ENCODE data around the gene REG4. TPM values are rescaled to one million over a fixed set of nuclear protein-coding genes. Genes with fewer than 3 reads are reported as not detected.

REG4 gene
- total and polyA plus RNA-seq, 2 of the 4 experiments (the other 2 are of a cell fraction): not detected

- Histone ChIP-seq H2AK9ac (replicated peaks; ENCODE audit: low read depth, low read length, poor library complexity) (no peak overlapping the region), H2AK5ac (ENCODE audit: low read depth, low read length) (peak overlapping the region; percentile 80), H3K4me2 (ENCODE audit: low read depth, low read length) (no peak overlapping the region), H3K27me3 (ENCODE audit: control insufficient read depth, insufficient read depth, low read length) (no peaks in the 10 kb centered on the region; the same call in 1 of the 2 replicates), H3K4me1 (ENCODE audit: control insufficient read depth, insufficient read depth, low read length) (peaks cover 8% of the 10 kb centered on the region; the same call in 1 of the 2 replicates), H3K27ac (ENCODE audit: insufficient read depth, low read length) (no peak overlapping the region), H3K4me3 (ENCODE audit: insufficient read depth, low read depth, low read length) (no peak overlapping the region), H3K4ac (ENCODE audit: low read depth, low read length) (peak overlapping the region; percentile 47), H3K36me3 (ENCODE audit: control insufficient read depth, insufficient read depth, low read length) (no peaks in the 10 kb centered on the region), H2BK120ac (ENCODE audit: low read depth, low read length) (peak overlapping the region; percentile 53), H4K91ac (ENCODE audit: insufficient read depth, low read depth, low read length) (peak overlapping the region; percentile 38; the same call in 1 of the 2 replicates), H3K56ac (ENCODE audit: extremely low read depth, insufficient read depth, low read length) (no peak overlapping the region), H3K9me1 (ENCODE audit: insufficient read depth, low read length) (no peaks in the 10 kb centered on the region; the same call in 1 of the 2 replicates), H2BK5ac (ENCODE audit: low read depth, low read length, poor library complexity, severe bottlenecking) (no peak overlapping the region), H4K8ac (ENCODE audit: low read depth in 2 of 2, low read length in 2 of 2) (no peak overlapping the region), H2AFZ (replicated peaks; ENCODE audit: low read length, poor library complexity) (no peak overlapping the region), H3K79me1 (ENCODE audit: low read depth in 1 of 2, low read length in 2 of 2) (no peaks in the 10 kb centered on the region), H3K9me3 (ENCODE audit: control insufficient read depth, insufficient read depth, low read length) (no peaks in the 10 kb centered on the region), H4K20me1 (ENCODE audit: insufficient read depth, low read length) (no peaks in the 10 kb centered on the region), H3K14ac (replicated peaks; ENCODE audit: low read depth, low read length) (no peak overlapping the region; the same call in 1 of the 2 replicates), H3K23ac (ENCODE audit: low read depth, low read length) (0 out of 2 replicates have a peak overlapping the region, but pooled peaks have one; percentile 16), H2BK15ac (ENCODE audit: low read depth, low read length) (peak overlapping the region; percentile 36; the same call in 1 of the 3 replicates), H3K18ac (ENCODE audit: low read depth, low read length) (peak overlapping the region; percentile 86), H2BK20ac (ENCODE audit: low read depth, low read length) (0 out of 2 replicates have a peak overlapping the region, but pooled peaks have one; percentile 41), H4K5ac (ENCODE audit: low read depth, low read length) (peak overlapping the region; percentile 24; the same call in 1 of the 2 replicates), H3K9ac (ENCODE audit: low read depth, low read length) (no peak overlapping the region)
- dilution Hi-C loops (cut with HindIII; ENCODE audit: low sequenced_read_pairs, unreplicated experiment): no loop called here
- no TSS peak for BruUV-seq (replicated peaks)
- DNase-seq (no peak), ATAC-seq (ENCODE audit: low read depth) (no peak)
- intact Hi-C loops (cut with micrococcal nuclease): no loop called here
- CTCF ChIA-PET: interaction anchor here (1.4 kb wide), 1 partner anchor 18 kb away, joined by 3 read pairs; no protein-coding TSS in a partner anchor
- in situ Hi-C loops (cut with MboI; ENCODE audit: low sequenced_read_pairs): no loop called here
- WGBS, 2 experiments (ENCODE audit: extremely low coverage in 2 of 2, insufficient read length in 1 of 2): 71% methylated on average over 1 of the region's 1 CpG; no CpG with 5 or more reads in 1 of the 2 experiments
- POLR2A ChIA-PET (ENCODE audit: unreplicated experiment): no interaction called here
- TF ChIP-seq FOS (IDR thresholded peaks at IDR 0.05; ENCODE audit: low read depth, low read length): no peak
- TF ChIP-seq RFX5 (IDR thresholded peaks at IDR 0.05; ENCODE audit: low read depth, low read length): no peak
- TF ChIP-seq CTCF (conservative IDR thresholded peaks at IDR 0.05; ENCODE audit: low read depth, low read length): no peak
- TF ChIP-seq NFE2L2 (IDR thresholded peaks at IDR 0.05; ENCODE audit: low read depth, low read length): no peak
- TF ChIP-seq CEBPB (IDR thresholded peaks at IDR 0.05; ENCODE audit: low read depth, low read length): no peak
- TF ChIP-seq RAD21 (IDR thresholded peaks at IDR 0.05; ENCODE audit: low read length): no peak
- TF ChIP-seq RCOR1 (IDR thresholded peaks at IDR 0.05; ENCODE audit: insufficient replicate concordance, low read length): no peak
- no peak for TF ChIP-seq POLR2A (IDR thresholded peaks at IDR 0.05; ENCODE audit: low read depth, low read length)
- no peak for TF ChIP-seq BHLHE40 (IDR thresholded peaks at IDR 0.05; ENCODE audit: low read depth, low read length)
These were observed 15.8 kb upstream of the REG4 start for GRCh38 chr1:119827010-119827409.
